ENCODE measurements around the gene TIGAR. TPM values are rescaled to one million over a fixed set of nuclear protein-coding genes. Genes with fewer than 3 reads are reported as not detected.

The TIGAR gene
- total and polyA plus RNA-seq, 7 experiments from 2014 or later, result 4.4 to 15.8 (median 8.2) TPM

DNA sequence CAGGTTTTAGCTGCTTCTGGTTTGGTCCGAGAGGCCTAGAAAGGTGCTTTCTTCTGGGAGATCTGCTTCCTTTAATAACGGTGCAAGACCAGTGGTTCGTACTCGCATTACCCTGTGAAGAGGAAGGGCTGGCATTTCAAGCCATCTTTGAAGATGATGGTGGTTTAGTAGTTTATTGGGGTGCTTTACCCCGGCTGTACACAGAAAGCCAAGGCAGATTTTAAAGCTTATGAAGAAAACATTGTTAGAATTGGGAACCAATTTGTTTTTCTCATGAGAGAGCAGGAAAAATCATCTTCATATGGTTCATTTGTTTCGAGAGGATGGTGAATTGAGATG lies 43.8 kb upstream of the TIGAR start:
- Mint-ChIP-seq H3K27me3 (no peaks in the 10 kb centered on the region), H3K4me1 (peaks cover 41 to 71% (median 62%) of the 10 kb centered on the region in 7 donors), H3K36me3 (peaks cover 4 to 64% (median 20%) of the 10 kb centered on the region in 5 donors), H3K4me3 (peak overlapping the region; percentile 89 to 99 (median 95)), H3K27ac (peak overlapping the region; percentile 82 to 98 (median 96)), H3K9me3 (peaks cover 0 to 3% (median 0%) of the 10 kb centered on the region in 11 donors)
- ATAC-seq (no peak), DNase-seq (no peak)
- Histone ChIP-seq H3K36me3 (ENCODE audit: control insufficient read depth in 2 of 3, insufficient read depth in 3 of 3, low read length in 3 of 3) (peaks cover 20 to 68% (median 38%) of the 10 kb centered on the region in 3 experiments), H3K27ac (ENCODE audit: low read depth, low read length) (peak overlapping the region; percentile 48), H3K4me1 (ENCODE audit: control insufficient read depth in 2 of 2, insufficient read depth in 2 of 2, low read length in 2 of 2) (peaks cover 34 to 56% of the 10 kb centered on the region in 2 donors), H3K4me3 (ENCODE audit: low read length) (no peak overlapping the region), H3K9me3 (ENCODE audit: control insufficient read depth in 2 of 3, low read length in 3 of 3) (no peaks in the 10 kb centered on the region), H3K27me3 (ENCODE audit: control insufficient read depth in 2 of 2, insufficient read depth in 2 of 2, low read length in 2 of 2) (no peaks in the 10 kb centered on the region)
- ChIA-PET POLR2A (interaction anchor here (0.6 to 3.6 kb wide), 25 partner anchors 9 to 396 kb away, joined by 3 to 44 read pairs (median 4); no protein-coding TSS in a partner anchor), CTCF (interaction anchor here (0.6 to 7.3 kb wide), 43 partner anchors 8 to 977 kb away, joined by 3 to 102 read pairs (median 5); no protein-coding TSS in a partner anchor)
- intact Hi-C loops (cut with micrococcal nuclease), result loop anchor here (1.0 to 2.0 kb wide), 12 partner anchors 8 to 976 kb away; partner anchors contain the start of gene CRACR2A (in 1 of the 2)

DNA sequence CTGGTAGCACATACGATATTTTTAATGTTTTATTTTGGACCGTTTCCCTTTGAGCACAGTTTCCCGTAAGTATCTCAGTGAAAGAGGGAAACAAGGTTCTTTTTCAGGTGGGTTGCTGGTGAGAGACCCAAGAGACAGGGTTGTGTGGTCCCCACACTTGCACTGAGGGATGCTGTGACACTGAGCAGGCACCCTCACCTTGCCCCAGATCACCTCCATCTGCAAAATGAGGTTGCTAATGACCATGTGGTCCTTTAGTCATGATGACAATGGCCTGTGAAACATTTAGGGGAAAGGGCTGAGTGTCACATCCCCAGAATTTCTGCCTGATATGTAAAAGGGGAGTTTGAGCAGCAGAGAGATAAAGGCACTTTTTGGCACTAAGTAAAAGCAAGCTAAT lies 43.2 kb upstream of the TIGAR start:
- Histone ChIP-seq H3K27ac (ENCODE audit: low read depth, low read length) (peak overlapping the region; percentile 48), H3K9me3 (ENCODE audit: control insufficient read depth in 2 of 3, low read length in 3 of 3) (no peaks in the 10 kb centered on the region), H3K4me3 (ENCODE audit: low read length) (no peak overlapping the region), H3K36me3 (ENCODE audit: control insufficient read depth in 2 of 3, insufficient read depth in 3 of 3, low read length in 3 of 3) (peaks cover 20 to 75% (median 39%) of the 10 kb centered on the region in 3 experiments), H3K27me3 (ENCODE audit: control insufficient read depth in 2 of 2, insufficient read depth in 2 of 2, low read length in 2 of 2) (no peaks in the 10 kb centered on the region), H3K4me1 (ENCODE audit: control insufficient read depth in 2 of 2, insufficient read depth in 2 of 2, low read length in 2 of 2) (peaks cover 34 to 56% of the 10 kb centered on the region in 2 donors)
- POLR2A ChIA-PET, result interaction anchor here (0.6 to 3.6 kb wide), 11 partner anchors 10 to 404 kb away, joined by 3 to 44 read pairs (median 5); no protein-coding TSS in a partner anchor
- Mint-ChIP-seq H3K9me3 (peaks cover 0 to 3% (median 0%) of the 10 kb centered on the region in 11 donors), H3K4me1 (peaks cover 41 to 74% (median 65%) of the 10 kb centered on the region in 7 donors), H3K27me3 (no peaks in the 10 kb centered on the region), H3K36me3 (peaks cover 4 to 71% (median 26%) of the 10 kb centered on the region in 5 donors), H3K27ac (peak overlapping the region in 7 of 9 donors; percentile 6 to 98 (median 81)), H3K4me3 (peak overlapping the region in 5 of 10 donors; percentile 21 to 76 (median 34))
- no peak for DNase-seq
- ATAC-seq, result no peak
- intact Hi-C loops (cut with micrococcal nuclease), result loop anchor here (1.0 to 2.0 kb wide), 12 partner anchors 9 to 977 kb away; partner anchors contain the start of gene CRACR2A (in 1 of the 2)
- CTCF ChIA-PET, result interaction anchor here (0.6 to 7.3 kb wide), 24 partner anchors 8 to 631 kb away, joined by 3 to 102 read pairs (median 6); no protein-coding TSS in a partner anchor

GRCh38 chr12:4278329-4279197 lies 42.5 kb upstream of the TIGAR start:
- DNase-seq, result no peak
- peak overlapping the region in 7 of 10 donors; percentile 8 to 76 (median 38) for H3K4me3 Mint-ChIP-seq
- Histone ChIP-seq H3K27ac (ENCODE audit: low read depth, low read length) (peak overlapping the region; percentile 48), H3K9me3 (ENCODE audit: control insufficient read depth in 2 of 3, low read length in 3 of 3) (no peaks in the 10 kb centered on the region), H3K36me3 (ENCODE audit: control insufficient read depth in 2 of 3, insufficient read depth in 3 of 3, low read length in 3 of 3) (peaks cover 22 to 80% (median 46%) of the 10 kb centered on the region in 3 experiments), H3K27me3 (ENCODE audit: control insufficient read depth in 2 of 2, insufficient read depth in 2 of 2, low read length in 2 of 2) (no peaks in the 10 kb centered on the region), H3K4me1 (ENCODE audit: control insufficient read depth in 2 of 2, insufficient read depth in 2 of 2, low read length in 2 of 2) (peaks cover 34 to 54% of the 10 kb centered on the region in 2 donors), H3K4me3 (ENCODE audit: low read length) (no peak overlapping the region)
- POLR2A ChIA-PET, result interaction anchor here (0.6 to 2.6 kb wide), 9 partner anchors 28 to 405 kb away, joined by 3 to 13 read pairs (median 3); no protein-coding TSS in a partner anchor
- H3K36me3 Mint-ChIP-seq, result peaks cover 8 to 74% (median 28%) of the 10 kb centered on the region in 5 donors
- CTCF ChIA-PET, result interaction anchor here (0.5 to 7.3 kb wide), 17 partner anchors 9 to 393 kb away, joined by 3 to 102 read pairs (median 5); no protein-coding TSS in a partner anchor
- peak overlapping the region; percentile 6 to 98 (median 81) for H3K27ac Mint-ChIP-seq
- no peak for ATAC-seq
- H3K4me1 Mint-ChIP-seq, result peaks cover 42 to 79% (median 67%) of the 10 kb centered on the region in 7 donors
- peaks cover 0 to 3% (median 0%) of the 10 kb centered on the region in 11 donors for H3K9me3 Mint-ChIP-seq
- H3K27me3 Mint-ChIP-seq, result no peaks in the 10 kb centered on the region
- intact Hi-C loops (cut with micrococcal nuclease), result no loop called here

DNA sequence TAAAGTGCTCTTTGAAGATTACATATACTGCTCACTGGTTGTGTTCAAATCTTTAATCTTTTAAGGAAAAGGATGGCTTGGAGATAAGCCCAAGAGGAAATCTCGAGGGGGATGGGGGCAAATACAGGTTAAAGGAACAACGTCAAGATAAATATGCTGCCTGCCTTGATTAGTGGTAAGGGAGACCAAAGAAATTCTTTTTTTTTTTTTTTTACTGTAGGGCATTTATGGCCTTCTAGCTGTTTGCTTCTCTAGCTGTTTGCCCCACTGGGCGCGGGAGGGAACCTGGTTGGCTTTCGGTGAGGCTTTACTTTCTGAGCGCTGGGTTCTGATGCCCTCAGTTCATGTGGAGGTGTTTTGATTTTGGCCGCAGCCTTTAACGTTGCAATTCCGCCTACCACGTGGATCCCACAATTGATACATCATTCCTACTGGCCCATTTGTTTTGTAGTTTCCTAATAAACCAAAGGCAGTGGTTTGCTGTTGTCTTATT lies 41.8 kb upstream of the TIGAR start:
- intact Hi-C loops (cut with micrococcal nuclease), result no loop called here
- no peak for DNase-seq
- H3K27me3 ChIP-seq (ENCODE audit: control insufficient read depth in 2 of 2, insufficient read depth in 2 of 2, low read length in 2 of 2), result no peaks in the 10 kb centered on the region
- no peaks in the 10 kb centered on the region for H3K9me3 ChIP-seq (ENCODE audit: control insufficient read depth in 2 of 3, low read length in 3 of 3)
- no peak overlapping the region for H3K4me3 ChIP-seq (ENCODE audit: low read length)
- peak overlapping the region in 6 of 10 donors; percentile 8 to 72 (median 38) for H3K4me3 Mint-ChIP-seq
- ChIA-PET POLR2A (interaction anchor here (0.6 to 1.2 kb wide), 7 partner anchors 28 to 405 kb away, joined by 3 to 5 read pairs (median 3); no protein-coding TSS in a partner anchor), CTCF (interaction anchor here (0.6 to 7.3 kb wide), 10 partner anchors 11 to 394 kb away, joined by 3 to 102 read pairs (median 16); no protein-coding TSS in a partner anchor)
- peak overlapping the region; percentile 6 to 98 (median 80) for H3K27ac Mint-ChIP-seq
- no peak for ATAC-seq
- H3K36me3 Mint-ChIP-seq, result peaks cover 12 to 79% (median 32%) of the 10 kb centered on the region in 5 donors
- H3K27ac ChIP-seq (ENCODE audit: low read depth, low read length), result peak overlapping the region; percentile 48
- H3K4me1 ChIP-seq (ENCODE audit: control insufficient read depth in 2 of 2, insufficient read depth in 2 of 2, low read length in 2 of 2), result peaks cover 34 to 56% of the 10 kb centered on the region in 2 donors
- peaks cover 48 to 86% (median 73%) of the 10 kb centered on the region in 7 donors for H3K4me1 Mint-ChIP-seq
- peaks cover 27 to 80% (median 47%) of the 10 kb centered on the region in 3 experiments for H3K36me3 ChIP-seq (ENCODE audit: control insufficient read depth in 2 of 3, insufficient read depth in 3 of 3, low read length in 3 of 3)
- H3K9me3 Mint-ChIP-seq, result peaks cover 0 to 3% (median 0%) of the 10 kb centered on the region in 11 donors
- no peaks in the 10 kb centered on the region for H3K27me3 Mint-ChIP-seq

- intact Hi-C loops (cut with micrococcal nuclease), result no loop called here
- CTCF ChIA-PET, result interaction anchor here (0.6 to 7.3 kb wide), 3 partner anchors 285 to 318 kb away, joined by 3 to 102 read pairs (median 3); no protein-coding TSS in a partner anchor
- H3K9me3 ChIP-seq (ENCODE audit: control insufficient read depth in 2 of 3, low read length in 3 of 3), result no peaks in the 10 kb centered on the region
These were observed 40.5 kb upstream of the TIGAR start for GRCh38 chr12:4280351-4281163.

More at GRCh38 chr12:4280351-4281163, 40.5 kb upstream of the TIGAR start:
- H3K27ac ChIP-seq (ENCODE audit: low read depth, low read length), result peak overlapping the region; percentile 39
- H3K4me3 ChIP-seq (ENCODE audit: low read length), result no peak overlapping the region
- peaks cover 34 to 61% of the 10 kb centered on the region in 2 donors for H3K4me1 ChIP-seq (ENCODE audit: control insufficient read depth in 2 of 2, insufficient read depth in 2 of 2, low read length in 2 of 2)
- Mint-ChIP-seq H3K4me1 (peaks cover 53 to 97% (median 83%) of the 10 kb centered on the region in 7 donors), H3K27ac (peak overlapping the region in 7 of 9 donors; percentile 20 to 90 (median 66)), H3K27me3 (no peaks in the 10 kb centered on the region), H3K4me3 (peak overlapping the region in 4 of 10 donors; percentile 29 to 62 (median 56)), H3K9me3 (peaks cover 0 to 3% (median 0%) of the 10 kb centered on the region in 11 donors), H3K36me3 (peaks cover 15 to 79% (median 32%) of the 10 kb centered on the region in 5 donors)
- no peaks in the 10 kb centered on the region for H3K27me3 ChIP-seq (ENCODE audit: control insufficient read depth in 2 of 2, insufficient read depth in 2 of 2, low read length in 2 of 2)
- peaks cover 37 to 84% (median 54%) of the 10 kb centered on the region in 3 experiments for H3K36me3 ChIP-seq (ENCODE audit: control insufficient read depth in 2 of 3, insufficient read depth in 3 of 3, low read length in 3 of 3)
- ATAC-seq, result no peak
- POLR2A ChIA-PET, result interaction anchor here (0.9 to 1.2 kb wide), 2 partner anchors 12 to 18 kb away, joined by 3 to 6 read pairs; no protein-coding TSS in a partner anchor
- DNase-seq, result no peak

Data from naive thymus-derived CD4-positive, alpha-beta T cell (primary cell).